Skeletal muscle tissue (tissue), 4 donors: ENCODE measurements around the gene MYCBP. TPM values are rescaled to one million over a fixed set of nuclear protein-coding genes. Genes with fewer than 3 reads are reported as not detected.
"Not testable (repeated sequence)": the region's sequence is repeated elsewhere in the genome, so short reads cannot be mapped to it uniquely, and the experiment has no call there.

Source experiments
- H3K27ac ChIP-seq: one replicate; pipeline ENCODE4 v1.7.0; 2013; ENCODE audit warnings: mild to moderate bottlenecking, low read depth, low read length, inconsistent platforms
- H3K27me3 ChIP-seq, 3 donors: one replicate each; pipeline ENCODE4 v1.7.0; 2013; ENCODE audit warnings: low read length in 3 of 3; ENCODE audit not compliant: control insufficient read depth in 3 of 3, insufficient read depth in 3 of 3
- H3K36me3 ChIP-seq, 3 donors: one replicate each; pipeline ENCODE4 v1.7.0; 2013; ENCODE audit warnings: low read length in 3 of 3; ENCODE audit not compliant: control insufficient read depth in 3 of 3, insufficient read depth in 3 of 3
- H3K4me1 ChIP-seq, 3 donors: one replicate each; pipeline ENCODE4 v1.7.0; 2013; ENCODE audit warnings: low read length in 3 of 3, mild to moderate bottlenecking in 3 of 3; ENCODE audit not compliant: control insufficient read depth in 3 of 3, insufficient read depth in 3 of 3
- H3K4me3 ChIP-seq, 3 donors: one replicate each; pipeline ENCODE4 v1.7.0; 2013; ENCODE audit warnings: low read length in 3 of 3
- H3K9ac ChIP-seq, 3 donors: one replicate each; pipeline ENCODE4 v1.7.0; 2013; ENCODE audit warnings: low read length in 3 of 3, mild to moderate bottlenecking in 3 of 3, moderate library complexity in 2 of 3, low read depth in 1 of 3
- H3K9me3 ChIP-seq, 3 donors: one replicate each; pipeline ENCODE4 v1.7.0; 2013; ENCODE audit warnings: low read length in 3 of 3; ENCODE audit not compliant: control insufficient read depth in 3 of 3
- total RNA-seq: library from RNA; depleted of rRNA; stranded (reverse); fragments of >200 nt; gene quantifications from one replicate; pipeline ENCODE4 v1.2.3, GENCODE V29; 2014
- donor health status: Osteomylitis.

MYCBP gene, protein sequence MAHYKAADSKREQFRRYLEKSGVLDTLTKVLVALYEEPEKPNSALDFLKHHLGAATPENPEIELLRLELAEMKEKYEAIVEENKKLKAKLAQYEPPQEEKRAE
- total RNA-seq, result 10.4 TPM

DNA sequence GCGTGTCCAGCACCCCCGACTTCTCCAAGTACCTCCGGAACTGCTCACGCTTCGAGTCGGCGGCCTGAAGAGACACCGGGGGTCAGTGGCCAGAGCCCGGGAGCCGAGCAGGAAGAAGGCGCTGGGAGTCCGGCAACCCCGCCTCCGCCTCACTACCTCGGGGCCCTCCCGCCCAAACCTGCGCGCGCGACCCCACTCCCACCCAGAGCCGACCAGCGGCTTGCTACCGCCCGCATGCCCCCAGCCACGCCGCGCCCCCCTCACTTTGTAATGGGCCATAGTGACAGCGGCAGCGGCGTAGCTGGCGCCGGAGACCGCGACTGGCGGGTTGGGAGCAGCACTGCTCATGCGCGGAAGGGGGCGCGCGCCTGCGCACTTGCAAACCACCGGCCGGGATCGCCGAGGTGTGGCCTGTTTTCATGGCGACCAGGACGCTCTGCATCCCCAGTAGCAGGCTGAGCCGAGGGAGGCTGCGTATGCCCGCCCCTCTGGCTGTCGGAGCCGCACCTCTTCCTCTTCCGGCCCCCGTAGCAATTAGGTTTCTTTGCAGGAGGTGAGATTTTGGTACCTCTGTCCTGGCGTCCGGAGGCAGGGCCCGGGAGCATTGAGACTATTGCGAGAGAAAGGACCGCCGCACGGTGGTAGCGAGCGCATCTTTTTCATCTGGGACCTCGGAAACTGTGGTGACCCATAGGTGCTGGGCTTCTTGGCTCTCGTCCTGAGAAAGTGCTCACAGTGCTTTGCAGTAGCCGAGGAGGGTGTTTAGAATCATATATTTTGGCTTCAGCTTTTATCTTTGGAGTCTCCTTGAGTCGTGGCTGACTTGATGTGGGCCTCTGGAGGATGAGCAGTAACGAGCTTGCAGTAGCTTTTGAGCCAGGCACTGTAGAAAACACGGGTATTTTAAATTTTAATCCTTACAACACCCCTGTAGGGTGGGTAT lies at the start of gene MYCBP:
MYCBP (minus strand) TSS at position 322 of the 943 bp plus-strand sequence; CDS start at position 279, 43 bp downstream.
- no peaks in the 10 kb centered on the region for H3K27me3 ChIP-seq
- H3K27ac ChIP-seq, result peak within 1 kb of the TSS; percentile 77
- H3K4me3 ChIP-seq, result peak within 1 kb of the TSS; percentile 92 to 98 (median 97)
- H3K36me3 ChIP-seq, result no peaks in the 10 kb centered on the region
- H3K9ac ChIP-seq, result peak within 1 kb of the TSS; percentile 85 to 94 (median 86)
- H3K9me3 ChIP-seq, result no peaks in the 10 kb centered on the region
- H3K4me1 ChIP-seq, result peaks cover 13 to 19% (median 15%) of the 10 kb centered on the region in 3 donors

- Histone ChIP-seq H3K4me3 (no peak overlapping the region), H3K4me1 (no peaks in the 10 kb centered on the region), H3K9me3 (no peaks in the 10 kb centered on the region)
Observed at GRCh38 chr1:38919130-38919529, 46.0 kb upstream of the MYCBP start.

GRCh38 chr1:38918568-38918967 lies 45.4 kb upstream of the MYCBP start:
- H3K27ac ChIP-seq, result no peak overlapping the region
- H3K4me3 ChIP-seq, result no peak overlapping the region
- no peaks in the 10 kb centered on the region for H3K9me3 ChIP-seq
- H3K9ac ChIP-seq, result no peak overlapping the region
- H3K36me3 ChIP-seq, result no peaks in the 10 kb centered on the region
- H3K4me1 ChIP-seq, result no peaks in the 10 kb centered on the region
- H3K27me3 ChIP-seq, result no peaks in the 10 kb centered on the region

More at GRCh38 chr1:38919130-38919529, 46.0 kb upstream of the MYCBP start:
- Histone ChIP-seq H3K27ac (no peak overlapping the region), H3K27me3 (no peaks in the 10 kb centered on the region), H3K36me3 (no peaks in the 10 kb centered on the region), H3K9ac (no peak overlapping the region)

GRCh38 chr1:38917772-38918171 lies 44.6 kb upstream of the MYCBP start:
- Histone ChIP-seq H3K4me1 (no peaks in the 10 kb centered on the region), H3K36me3 (no peaks in the 10 kb centered on the region), H3K4me3 (no peak overlapping the region), H3K9ac (no peak overlapping the region), H3K27me3 (no peaks in the 10 kb centered on the region), H3K9me3 (no peaks in the 10 kb centered on the region), H3K27ac (no peak overlapping the region)

GRCh38 chr1:38917337-38917736 lies 44.2 kb upstream of the MYCBP start:
- no peak overlapping the region for H3K4me3 ChIP-seq
- H3K9ac ChIP-seq, result no peak overlapping the region
- H3K9me3 ChIP-seq, result no peaks in the 10 kb centered on the region
- no peak overlapping the region for H3K27ac ChIP-seq
- no peaks in the 10 kb centered on the region for H3K4me1 ChIP-seq
- no peaks in the 10 kb centered on the region for H3K27me3 ChIP-seq
- H3K36me3 ChIP-seq, result no peaks in the 10 kb centered on the region

DNA sequence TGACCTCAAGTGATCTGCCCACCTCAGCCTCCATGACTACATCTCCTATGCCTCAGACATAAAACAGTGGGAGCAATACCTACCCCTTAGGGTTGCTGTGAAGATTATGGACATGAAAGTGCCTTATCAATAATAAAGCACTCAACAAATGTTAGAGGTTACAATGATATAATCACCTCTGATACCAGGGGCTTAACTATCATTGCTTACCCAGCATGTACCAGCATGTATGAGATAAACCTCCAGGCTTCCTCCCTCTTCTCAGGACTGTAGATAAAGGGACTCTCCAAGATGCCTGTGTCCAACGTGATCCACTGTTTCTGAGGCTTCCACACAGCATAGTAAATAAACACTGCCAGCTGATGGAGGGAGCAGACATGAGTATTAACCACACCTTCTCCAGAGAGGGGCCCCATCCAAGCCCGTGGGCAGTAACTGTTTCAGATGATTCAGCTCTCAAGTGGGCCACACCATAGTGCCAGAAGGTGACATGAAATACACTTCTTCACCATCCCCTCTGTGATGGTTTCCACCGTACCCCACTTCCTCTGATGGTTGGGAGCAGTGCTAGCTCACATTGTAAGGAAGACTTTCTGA lies 42.3 kb upstream of the MYCBP start:
- Histone ChIP-seq H3K27me3 (no peaks in the 10 kb centered on the region), H3K4me1 (no peaks in the 10 kb centered on the region), H3K9ac (no peak overlapping the region), H3K27ac (no peak overlapping the region), H3K9me3 (no peaks in the 10 kb centered on the region), H3K4me3 (no peak overlapping the region), H3K36me3 (no peaks in the 10 kb centered on the region)

DNA sequence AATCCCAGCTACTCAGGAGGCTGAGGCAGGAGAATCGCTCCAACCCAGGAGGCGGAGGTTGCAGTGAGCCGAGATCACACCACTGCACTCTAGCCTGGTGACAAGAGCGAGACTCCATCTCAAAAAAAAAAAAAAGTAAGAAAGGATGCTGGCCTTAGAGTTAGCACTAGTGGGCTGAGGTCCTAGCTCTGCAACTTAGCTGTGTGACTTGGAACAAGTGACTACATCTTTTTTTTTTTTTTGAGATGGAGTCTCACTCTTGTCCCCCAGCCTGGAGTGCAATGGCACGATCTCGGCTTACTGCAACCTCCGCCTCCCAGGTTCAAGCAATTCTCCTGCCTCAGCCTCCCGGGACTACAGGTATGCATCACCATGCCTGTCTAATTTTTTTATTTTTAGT lies 41.8 kb upstream of the MYCBP start:
- not testable (repeated sequence) for H3K27me3 ChIP-seq, H3K36me3 ChIP-seq, H3K4me1 ChIP-seq, H3K27ac ChIP-seq, H3K9me3 ChIP-seq, H3K9ac ChIP-seq, H3K4me3 ChIP-seq

GRCh38 chr1:38908821-38909220 lies 35.7 kb upstream of the MYCBP start:
- Histone ChIP-seq H3K9me3 (no peaks in the 10 kb centered on the region), H3K27ac (no peak overlapping the region), H3K36me3 (no peaks in the 10 kb centered on the region)

GRCh38 chr1:38905985-38906384 lies 32.8 kb upstream of the MYCBP start:
- H3K4me1 ChIP-seq, result no peaks in the 10 kb centered on the region
- H3K27ac ChIP-seq, result no peak overlapping the region
- H3K9ac ChIP-seq, result no peak overlapping the region
- H3K36me3 ChIP-seq, result no peaks in the 10 kb centered on the region
- no peaks in the 10 kb centered on the region for H3K9me3 ChIP-seq
- no peaks in the 10 kb centered on the region for H3K27me3 ChIP-seq
- H3K4me3 ChIP-seq, result no peak overlapping the region

More at GRCh38 chr1:38908821-38909220, 35.7 kb upstream of the MYCBP start:
- Histone ChIP-seq H3K27me3 (no peaks in the 10 kb centered on the region), H3K4me3 (no peak overlapping the region), H3K4me1 (no peaks in the 10 kb centered on the region), H3K9ac (no peak overlapping the region)

DNA sequence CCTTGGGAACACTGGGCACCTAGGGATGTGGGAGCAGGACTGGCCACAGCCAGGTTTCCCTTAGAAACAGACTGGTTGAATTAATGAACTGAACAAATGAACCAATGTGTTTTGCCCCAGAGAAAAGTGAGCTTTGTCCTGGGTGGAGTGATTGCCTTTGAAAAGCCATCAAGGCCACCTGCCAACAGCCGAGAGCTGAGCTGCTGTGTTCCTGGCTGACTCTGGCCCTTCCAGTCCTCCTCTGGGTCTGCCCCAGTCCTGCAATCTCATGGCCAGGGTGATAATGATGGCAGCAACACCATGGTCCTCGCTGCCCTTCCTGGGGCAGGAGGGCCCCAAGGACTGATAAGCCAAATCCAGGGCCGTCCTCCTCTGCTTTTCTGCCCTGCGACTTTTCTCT lies 26.4 kb upstream of the MYCBP start:
- Histone ChIP-seq H3K9me3 (no peaks in the 10 kb centered on the region), H3K4me3 (no peak overlapping the region), H3K36me3 (no peaks in the 10 kb centered on the region), H3K9ac (no peak overlapping the region), H3K27ac (no peak overlapping the region), H3K4me1 (no peaks in the 10 kb centered on the region), H3K27me3 (no peaks in the 10 kb centered on the region)
